ENCODE data around the gene PNISR. TPM values are rescaled to one million over a fixed set of nuclear protein-coding genes. Genes with fewer than 3 reads are reported as not detected.

Gene PNISR
- total RNA-seq, 6 donors from 2014 or later, result 67.2 to 408 (median 106) TPM

GRCh38 chr6:99393698-99394531 is 31.2 kb downstream of the PNISR start, which contains the start of gene COQ3:
Gene COQ3 (minus strand): TSS chr6:99394195. CDS start chr6:99394179, 16 bp downstream.
- H3K27ac ChIP-seq, result peak within 1 kb of the TSS; percentile 68 to 85 (median 76)

GRCh38 chr6:99393366-99393697 is 31.8 kb downstream of the PNISR start:
- Histone ChIP-seq H3K4me1 (peaks cover 0 to 6% (median 3%) of the 10 kb centered on the region in 4 donors), H3K27ac (peak overlapping the region in 2 of 4 donors; percentile 77 to 85), H3K36me3 (peaks cover 0 to 12% (median 4%) of the 10 kb centered on the region in 4 donors), H3K9me3 (no peaks in the 10 kb centered on the region), H3K27me3 (no peaks in the 10 kb centered on the region), H3K4me3 (peak overlapping the region; percentile 51 to 74 (median 70))
- DNase-seq (no peak), ATAC-seq (ENCODE audit: low FRiP score in 2 of 2) (peak in 1 of 2 donors; percentile 3)
- TF ChIP-seq POLR2A (IDR thresholded peaks at IDR 0.05), result no peak
- TF ChIP-seq EP300 (IDR thresholded peaks at IDR 0.05), result no peak
- TF ChIP-seq CTCF (IDR thresholded peaks at IDR 0.05), result no peak
- TF ChIP-seq POLR2AphosphoS5 (IDR thresholded peaks at IDR 0.05), result no peak
- WGBS, 2 donors, result 18 to 25% methylated on average over 2 of the region's 2 CpGs

More at GRCh38 chr6:99393698-99394531, 31.2 kb downstream of the PNISR start, which contains the start of gene COQ3:
- Histone ChIP-seq H3K4me1 (peaks cover 0 to 6% (median 3%) of the 10 kb centered on the region in 4 donors), H3K36me3 (peaks cover 0 to 15% (median 4%) of the 10 kb centered on the region in 4 donors), H3K4me3 (peak within 1 kb of the TSS; percentile 51 to 74 (median 70)), H3K27me3 (no peaks in the 10 kb centered on the region), H3K9me3 (no peaks in the 10 kb centered on the region)
- DNase-seq (peak; percentile 56 to 95), ATAC-seq (ENCODE audit: low FRiP score in 2 of 2) (peak; percentile 84 to 94)
- TF ChIP-seq EP300 (IDR thresholded peaks at IDR 0.05) (no peak), POLR2A (IDR thresholded peaks at IDR 0.05) (peak in 1 of 4 donors; percentile 22), POLR2AphosphoS5 (IDR thresholded peaks at IDR 0.05) (no peak), CTCF (IDR thresholded peaks at IDR 0.05) (no peak)
- WGBS, 2 donors, result 11 to 15% methylated on average over 35 to 55 of the region's 56 CpGs

- no peaks in the 10 kb centered on the region for H3K36me3 ChIP-seq
- H3K4me1 ChIP-seq, result peaks cover 0 to 6% (median 3%) of the 10 kb centered on the region in 4 donors
- no peaks in the 10 kb centered on the region for H3K9me3 ChIP-seq
- 94 to 99% methylated on average over 3 of the region's 3 CpGs for WGBS, 2 donors
- H3K27ac ChIP-seq, result no peak overlapping the region
- ATAC-seq (ENCODE audit: low FRiP score in 2 of 2), result no peak
- TF ChIP-seq POLR2AphosphoS5 (IDR thresholded peaks at IDR 0.05) (no peak), CTCF (IDR thresholded peaks at IDR 0.05) (no peak), EP300 (IDR thresholded peaks at IDR 0.05) (no peak), POLR2A (IDR thresholded peaks at IDR 0.05) (no peak)
- no peak overlapping the region for H3K4me3 ChIP-seq
- no peaks in the 10 kb centered on the region for H3K27me3 ChIP-seq
- no peak for DNase-seq
Measured at GRCh38 chr6:99390896-99391295, 34.2 kb downstream of the PNISR start.

- DNase-seq (no peak), ATAC-seq (ENCODE audit: low FRiP score in 2 of 2) (no peak)
- Histone ChIP-seq H3K27ac (no peak overlapping the region), H3K4me3 (no peak overlapping the region), H3K4me1 (no peaks in the 10 kb centered on the region), H3K36me3 (no peaks in the 10 kb centered on the region), H3K9me3 (no peaks in the 10 kb centered on the region), H3K27me3 (no peaks in the 10 kb centered on the region)
- no peak for TF ChIP-seq CTCF (IDR thresholded peaks at IDR 0.05)
- TF ChIP-seq POLR2A (IDR thresholded peaks at IDR 0.05), result no peak
- no peak for TF ChIP-seq EP300 (IDR thresholded peaks at IDR 0.05)
- TF ChIP-seq POLR2AphosphoS5 (IDR thresholded peaks at IDR 0.05), result no peak
- WGBS, 2 donors, result 83 to 98% methylated on average over 3 of the region's 3 CpGs
Measured at GRCh38 chr6:99384507-99384906, 40.6 kb downstream of the PNISR start.
